ENCODE results near the gene GABARAPL2.
A peak's percentile ranks its signal among the peaks of the same experiment; 100 is the strongest.
"Not testable (repeated sequence)": the region's sequence is repeated elsewhere in the genome, so short reads cannot be mapped to it uniquely, and the experiment has no call there.

Gene GABARAPL2

DNA sequence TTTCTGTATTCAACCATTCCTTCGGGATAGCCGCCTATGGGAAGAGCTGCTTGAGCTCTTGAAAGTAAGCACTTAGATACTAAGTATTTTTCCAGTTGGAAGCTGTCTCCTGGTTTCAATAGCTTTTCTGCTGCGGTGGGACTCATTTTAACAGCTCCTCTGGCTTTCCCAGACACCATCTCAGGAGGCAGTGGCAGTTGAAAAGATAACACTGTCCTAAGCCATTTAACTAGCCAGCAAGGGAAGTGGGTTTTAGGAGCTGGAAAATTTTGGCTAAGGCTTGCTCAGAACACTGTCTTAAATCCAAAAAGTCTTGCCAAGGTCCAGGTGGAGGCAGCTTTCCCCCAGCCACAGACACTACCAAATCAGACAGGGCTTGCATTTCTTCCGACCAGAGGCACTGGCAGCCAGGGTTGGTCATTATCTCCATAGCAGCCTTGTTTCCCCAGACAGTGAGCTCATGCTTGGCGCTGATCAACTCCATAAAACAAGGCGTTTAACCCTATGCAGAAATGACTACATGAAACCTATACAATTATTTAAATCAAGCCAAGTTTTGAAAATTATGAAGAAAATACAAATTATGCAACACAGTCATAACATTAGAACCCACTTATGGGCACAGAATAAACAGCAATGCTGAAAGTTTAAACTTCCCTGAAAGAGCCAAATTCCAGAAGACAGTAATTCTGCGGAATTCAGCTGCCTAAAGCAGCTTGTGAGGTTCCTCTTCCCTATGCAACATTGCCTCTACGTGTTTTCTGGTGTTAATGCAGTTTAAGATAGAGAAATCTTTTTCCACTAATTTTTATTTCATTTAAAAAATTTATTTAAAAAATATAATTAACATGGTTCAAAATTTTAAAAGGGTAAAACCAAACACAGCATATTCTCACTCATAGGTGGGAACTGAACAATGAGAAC, 25.0 kb downstream of the GABARAPL2 start:
- DNase-seq (ENCODE audit: low read depth in 2 of 2): no peak

GRCh38 chr16:75591927-75592326, 25.7 kb downstream of the GABARAPL2 start:
- not testable (repeated sequence) for DNase-seq (ENCODE audit: low read depth in 2 of 2)

- no peak for DNase-seq (ENCODE audit: low read depth in 2 of 2)
Observed at GRCh38 chr16:75593308-75593707, 27.1 kb downstream of the GABARAPL2 start.

GRCh38 chr16:75593825-75594820, 27.9 kb downstream of the GABARAPL2 start:
- no peak for DNase-seq (ENCODE audit: low read depth in 2 of 2)

DNA sequence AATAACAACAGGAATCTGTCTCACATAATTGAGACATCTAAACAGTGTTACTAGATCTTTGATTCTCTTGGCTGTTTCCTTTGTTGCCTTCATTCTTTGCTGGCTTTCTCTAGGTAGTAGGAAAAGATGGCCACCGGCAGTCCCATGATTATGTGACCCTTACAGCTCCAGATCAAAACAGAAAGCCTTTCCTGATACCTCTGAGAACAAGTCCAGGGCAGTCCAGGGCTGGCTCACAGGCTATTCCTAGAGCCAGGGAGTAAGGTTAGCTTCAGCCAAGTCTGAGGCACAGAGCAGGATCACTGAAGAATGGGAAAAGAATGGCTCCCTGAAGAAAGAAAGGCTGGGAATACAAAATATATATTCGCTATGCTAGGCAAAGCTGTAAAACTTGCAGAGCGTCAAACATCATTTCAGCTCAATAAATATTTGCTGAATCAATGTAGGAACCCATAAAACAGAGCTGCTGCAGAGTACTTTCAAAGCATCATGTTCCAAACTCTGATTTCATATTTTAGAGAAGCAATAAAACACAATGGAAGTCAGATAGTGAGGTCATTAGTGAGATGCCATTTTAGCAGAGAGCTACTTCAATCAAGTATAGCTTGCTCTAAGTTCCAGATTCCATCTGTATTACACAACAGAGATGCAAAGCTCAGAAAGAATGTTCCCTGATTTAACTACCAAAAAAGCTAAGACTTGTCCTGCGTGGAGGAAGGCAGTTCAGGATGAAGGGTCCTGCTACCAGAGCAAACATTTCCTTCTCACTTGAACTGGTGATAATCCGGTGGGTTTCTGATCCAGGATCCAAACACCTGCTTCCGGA, 33.5 kb downstream of the GABARAPL2 start:
- no peak for DNase-seq (ENCODE audit: low read depth in 2 of 2)

DNA sequence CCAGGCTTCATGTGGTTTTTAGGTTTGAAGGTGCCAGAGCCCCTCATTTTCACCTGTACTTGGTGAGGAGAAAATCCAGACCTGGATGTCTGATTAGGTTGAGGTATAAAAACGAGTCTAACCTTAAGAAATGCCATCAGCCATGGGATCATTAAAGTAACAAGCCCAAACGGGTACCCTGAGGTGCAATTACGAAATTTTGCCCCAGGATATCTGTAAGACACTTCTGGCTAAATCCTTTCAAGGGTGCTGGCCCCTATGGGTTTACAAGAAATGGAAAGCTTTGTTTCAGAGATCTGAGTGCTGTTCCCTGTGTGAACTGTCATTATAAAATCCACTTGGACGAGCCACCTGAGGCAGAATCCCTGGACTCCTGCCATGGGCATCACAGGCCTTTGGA, 37.1 kb downstream of the GABARAPL2 start:
- DNase-seq (ENCODE audit: low read depth in 2 of 2): no peak

DNA sequence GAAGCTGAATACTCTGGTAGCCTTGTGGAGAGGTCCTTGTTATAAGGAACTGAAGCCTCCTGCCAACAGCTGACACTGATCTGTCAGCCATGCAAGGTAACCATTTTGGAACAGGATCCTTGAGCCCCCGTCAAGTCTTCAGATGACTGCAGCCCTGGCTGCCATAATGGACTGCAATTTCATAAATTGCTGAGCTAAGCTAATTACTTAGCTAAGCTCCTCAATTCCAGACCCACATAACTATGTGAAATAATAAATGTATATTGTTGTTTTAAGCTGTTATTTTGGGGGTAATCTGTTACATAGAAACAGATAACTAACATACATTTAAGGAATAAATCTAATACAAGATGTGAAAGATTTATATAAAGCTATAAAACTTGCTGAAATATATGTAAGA, 40.3 kb downstream of the GABARAPL2 start:
- no peak for DNase-seq (ENCODE audit: low read depth in 2 of 2)

DNA sequence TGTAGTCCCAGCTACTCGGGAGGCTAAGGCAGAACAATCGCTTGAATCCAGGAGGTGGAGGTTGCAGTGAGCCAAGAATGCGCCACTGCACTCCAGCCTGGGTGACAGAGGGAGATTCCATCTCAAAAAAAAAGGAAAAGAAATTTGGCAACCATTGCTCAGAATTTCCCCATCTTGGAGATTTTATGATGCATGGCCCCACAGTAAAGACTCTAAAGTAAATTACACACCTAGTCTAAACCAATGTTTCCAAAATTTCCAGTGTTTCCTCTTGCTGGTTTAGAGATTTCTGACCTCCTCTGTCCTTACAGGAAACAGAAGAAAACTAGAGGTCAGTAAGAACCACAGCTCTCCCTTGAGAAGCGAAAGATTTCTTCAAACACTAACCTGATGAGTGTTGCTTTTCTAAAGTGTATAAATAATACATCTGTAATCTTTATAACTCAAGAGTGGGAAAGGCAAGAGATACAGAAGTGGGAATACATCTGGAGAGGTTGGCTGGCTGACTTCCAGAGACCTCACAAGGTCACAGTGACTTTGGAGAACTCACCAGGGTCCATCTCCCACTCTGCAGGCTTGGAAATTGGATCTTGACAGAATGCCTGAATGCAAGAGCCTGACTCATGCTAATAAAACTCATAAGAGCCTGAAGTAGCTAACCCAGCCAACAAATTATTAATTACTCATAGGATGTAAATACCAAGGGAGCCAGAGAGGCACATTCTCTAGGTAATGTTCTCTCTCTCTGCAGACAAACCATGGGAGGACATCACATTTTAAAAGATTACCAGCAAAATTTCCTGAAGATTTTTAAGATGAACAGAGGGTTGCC, 48.1 kb downstream of the GABARAPL2 start:
- no peak for DNase-seq (ENCODE audit: low read depth in 2 of 2)

DNA sequence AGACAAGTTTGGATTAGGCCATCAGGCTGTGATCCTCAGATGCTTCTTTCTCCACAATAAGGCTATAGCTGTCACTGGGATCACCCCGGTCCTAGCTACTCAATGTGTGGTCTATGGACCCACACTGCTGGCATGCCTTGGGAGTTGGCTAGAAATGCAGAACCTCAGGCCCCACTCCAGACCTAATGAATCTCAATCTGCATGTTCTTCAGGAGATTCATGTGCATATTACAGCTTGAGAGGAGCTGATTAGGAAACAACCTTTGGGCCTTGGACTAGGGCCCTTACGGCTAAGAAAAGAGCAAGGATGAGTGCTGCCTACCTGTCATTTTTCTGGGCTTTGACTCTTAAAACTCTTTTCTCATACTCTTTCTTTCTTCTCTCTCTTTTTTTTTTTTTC, 49.4 kb downstream of the GABARAPL2 start:
- DNase-seq (ENCODE audit: low read depth in 2 of 2): no peak

- no peak for DNase-seq (ENCODE audit: low read depth in 2 of 2)
Observed at GRCh38 chr16:75616521-75617010, 50.4 kb downstream of the GABARAPL2 start.

DNA sequence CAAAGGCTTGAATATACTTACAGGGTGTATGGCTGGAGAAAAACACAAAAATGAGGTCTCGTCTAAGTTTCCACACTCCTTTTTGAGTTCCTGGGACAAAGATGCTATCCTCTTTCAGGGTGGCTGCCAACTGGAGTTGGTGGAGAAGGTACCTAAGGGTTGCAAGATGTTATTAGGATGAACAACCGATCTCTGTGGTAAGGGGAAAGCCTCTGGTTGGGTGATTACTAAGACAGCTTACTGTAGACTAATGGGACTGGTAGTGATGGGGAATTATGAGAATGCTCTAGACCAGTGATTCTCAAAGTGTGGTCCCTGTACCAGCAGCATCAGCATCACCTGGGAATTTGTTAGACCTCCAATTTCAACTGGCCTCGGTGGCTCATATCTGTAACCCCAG, 50.9 kb downstream of the GABARAPL2 start:
- DNase-seq (ENCODE audit: low read depth in 2 of 2): no peak

DNA sequence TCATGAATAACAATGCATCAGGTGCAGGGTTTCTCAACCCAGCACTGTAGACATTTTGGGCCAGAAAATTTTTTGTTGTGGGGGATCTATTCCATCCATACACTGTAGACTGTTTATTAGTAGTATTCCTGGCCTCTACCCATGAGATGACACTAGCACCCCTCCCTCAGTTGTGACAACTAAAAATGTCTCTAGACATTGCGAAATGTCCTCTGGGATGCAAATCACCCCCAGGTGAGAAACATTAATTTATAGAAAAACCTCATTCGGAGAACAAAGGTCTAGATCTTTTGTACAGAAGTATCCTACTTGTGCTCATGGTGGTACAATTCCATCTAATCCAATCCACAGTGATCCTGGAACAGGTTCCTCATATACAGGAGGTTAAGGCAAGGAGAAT, 52.6 kb downstream of the GABARAPL2 start:
- DNase-seq (ENCODE audit: low read depth in 2 of 2): no peak

GRCh38 chr16:75620326-75621169, 54.4 kb downstream of the GABARAPL2 start:
- no peak for DNase-seq (ENCODE audit: low read depth in 2 of 2)

- no peak for DNase-seq (ENCODE audit: low read depth in 2 of 2)
Observed at GRCh38 chr16:75621170-75621477, 54.9 kb downstream of the GABARAPL2 start.

DNA sequence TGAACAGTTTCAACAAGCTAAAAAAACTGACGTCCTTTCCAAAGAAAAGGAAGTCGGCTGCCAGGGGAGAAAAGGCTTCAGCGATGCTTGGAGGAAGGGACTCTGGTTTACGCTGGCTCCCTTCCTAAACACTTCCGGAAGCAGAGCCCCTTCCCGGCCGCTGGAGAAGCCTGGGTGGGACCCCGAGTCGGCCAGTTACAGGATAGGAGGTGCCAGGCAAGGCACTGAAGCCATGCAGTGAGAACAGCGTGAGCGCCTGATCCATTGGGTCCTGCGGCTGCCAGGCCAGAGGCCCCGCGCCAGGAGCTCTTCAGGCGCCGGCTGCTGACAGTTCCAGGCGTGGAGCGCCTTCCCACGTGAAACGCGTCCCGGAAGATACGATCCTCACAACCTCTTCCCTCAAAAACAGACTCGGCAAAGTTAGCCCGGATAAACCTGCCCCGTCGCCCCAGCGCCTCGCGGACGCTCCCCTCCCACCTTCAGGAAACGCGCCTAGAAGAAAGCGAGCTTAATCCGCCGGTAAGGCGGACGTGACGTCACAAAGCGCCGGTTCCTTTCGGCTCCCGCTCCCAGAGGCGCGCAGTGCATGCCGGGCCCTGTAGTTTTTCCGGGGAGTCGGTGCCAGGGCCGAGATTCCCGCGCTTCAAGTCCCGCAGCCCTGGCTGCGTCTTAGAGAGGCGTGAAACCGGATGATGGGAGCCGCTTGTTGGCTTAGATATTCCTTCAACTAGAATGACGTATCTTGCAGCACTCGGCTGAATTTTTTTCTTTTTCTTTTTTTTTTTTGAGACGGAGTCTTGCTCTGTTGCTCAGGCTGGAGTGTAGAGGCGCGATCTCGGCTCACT, 56.8 kb downstream of the GABARAPL2 start, which contains the start of gene ADAT1:
TSS of gene ADAT1 (minus strand) at position 521 of the 845 bp plus-strand sequence. CDS start 2,482 bp downstream, outside the sequence.
- DNase-seq (ENCODE audit: low read depth in 2 of 2): peak; percentile 94

DNA sequence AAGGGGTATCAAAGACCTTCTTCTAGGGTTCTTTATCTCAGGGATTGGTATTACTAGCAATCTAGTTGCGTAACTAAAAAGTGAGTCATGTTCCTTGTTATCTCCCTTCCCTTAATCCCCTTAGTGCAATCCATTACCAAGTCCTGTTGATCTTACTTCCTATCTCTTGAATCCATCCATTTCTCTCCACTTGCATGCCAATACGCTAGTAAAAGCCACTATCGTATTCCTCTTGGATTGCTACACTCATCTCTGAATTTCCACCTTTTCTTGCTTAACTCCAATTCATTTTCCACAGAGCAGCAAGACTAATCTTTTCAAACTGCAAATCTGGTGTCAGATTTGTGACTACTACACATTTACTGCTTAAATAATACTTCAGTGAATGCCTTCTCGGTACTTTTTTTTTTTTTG, 58.7 kb downstream of the GABARAPL2 start:
- no peak for DNase-seq (ENCODE audit: low read depth in 2 of 2)

- no peak for DNase-seq (ENCODE audit: low read depth in 2 of 2)
Observed at GRCh38 chr16:75626806-75627205, 60.6 kb downstream of the GABARAPL2 start.
